ENCODE data around the gene RHBDF2. TPM values are rescaled to one million over a fixed set of nuclear protein-coding genes. Genes with fewer than 3 reads are reported as not detected.

The RHBDF2 gene
- polyA plus RNA-seq, 3 donors, result 36.9 to 124 (median 68.6) TPM

GRCh38 chr17:76490112-76490710 is 11.0 kb downstream of the RHBDF2 start:
- Histone ChIP-seq H3K36me3 (replicated peaks in 1 of 2; ENCODE audit: control insufficient read depth in 1 of 2, insufficient read depth in 2 of 2, low read length in 2 of 2) (peaks cover 9 to 12% of the 10 kb centered on the region in 2 donors), H3K79me2 (ENCODE audit: insufficient read depth, low read length) (peaks cover 45% of the 10 kb centered on the region), H3K27ac (ENCODE audit: low read depth in 1 of 2, low read length in 2 of 2) (peak overlapping the region; percentile 99), H2AFZ (ENCODE audit: insufficient read depth, low read depth, low read length, poor library complexity, severe bottlenecking) (no peak overlapping the region), H3K4me2 (replicated peaks; ENCODE audit: extremely low read depth, low read length, poor library complexity, severe bottlenecking) (peak overlapping the region; percentile 99), H3K9ac (ENCODE audit: insufficient read depth, low read length, poor library complexity, severe bottlenecking) (peak overlapping the region; percentile 40), H3K4me3 (replicated peaks in 1 of 3; ENCODE audit: low read depth in 2 of 3, low read length in 3 of 3) (peak overlapping the region in 1 of 3 experiments; percentile 85), H3K9me3 (replicated peaks in 1 of 2; ENCODE audit: control insufficient read depth in 1 of 2, insufficient read depth in 1 of 2, low read length in 2 of 2) (no peaks in the 10 kb centered on the region), H3K4me1 (ENCODE audit: control insufficient read depth in 1 of 2, insufficient read depth in 2 of 2, low read length in 2 of 2) (peaks cover 81 to 89% of the 10 kb centered on the region in 2 donors), H3K27me3 (ENCODE audit: control insufficient read depth in 2 of 2, insufficient read depth in 2 of 2, low read length in 2 of 2) (no peaks in the 10 kb centered on the region), H4K20me1 (ENCODE audit: insufficient read depth, low read length) (no peaks in the 10 kb centered on the region)
- Mint-ChIP-seq H3K36me3 (peaks cover 13 to 31% of the 10 kb centered on the region in 2 donors), H3K4me3 (peak overlapping the region; percentile 37 to 93), H3K27me3 (ENCODE audit: low read depth in 3 of 3) (peaks cover 0 to 1% (median 0%) of the 10 kb centered on the region in 3 donors), H3K4me1 (peaks cover 81% of the 10 kb centered on the region), H3K27ac (peak overlapping the region; percentile 99 to 100 (median 100)), H3K9me3 (peaks cover 0 to 2% (median 0%) of the 10 kb centered on the region in 7 donors)
- no peak for DNase-seq
- 50% methylated on average over 6 of the region's 10 CpGs for WGBS (ENCODE audit: insufficient coverage)
- no peak for TF ChIP-seq CTCF (IDR thresholded peaks at IDR 0.05)
- intact Hi-C loops (cut with micrococcal nuclease), result no loop called here

GRCh38 chr17:76487451-76488192 is 13.6 kb downstream of the RHBDF2 start:
- Histone ChIP-seq H3K9me3 (replicated peaks in 1 of 2; ENCODE audit: control insufficient read depth in 1 of 2, insufficient read depth in 1 of 2, low read length in 2 of 2) (no peaks in the 10 kb centered on the region), H3K27me3 (ENCODE audit: control insufficient read depth in 2 of 2, insufficient read depth in 2 of 2, low read length in 2 of 2) (no peaks in the 10 kb centered on the region), H3K9ac (ENCODE audit: insufficient read depth, low read length, poor library complexity, severe bottlenecking) (no peak overlapping the region), H4K20me1 (ENCODE audit: insufficient read depth, low read length) (no peaks in the 10 kb centered on the region), H3K27ac (ENCODE audit: low read depth in 1 of 2, low read length in 2 of 2) (no peak overlapping the region), H3K4me1 (ENCODE audit: control insufficient read depth in 1 of 2, insufficient read depth in 2 of 2, low read length in 2 of 2) (peaks cover 82 to 91% of the 10 kb centered on the region in 2 donors), H3K4me2 (replicated peaks; ENCODE audit: extremely low read depth, low read length, poor library complexity, severe bottlenecking) (no peak overlapping the region), H3K79me2 (ENCODE audit: insufficient read depth, low read length) (peaks cover 31% of the 10 kb centered on the region), H3K4me3 (replicated peaks in 1 of 3; ENCODE audit: low read depth in 2 of 3, low read length in 3 of 3) (no peak overlapping the region), H2AFZ (ENCODE audit: insufficient read depth, low read depth, low read length, poor library complexity, severe bottlenecking) (no peak overlapping the region), H3K36me3 (replicated peaks in 1 of 2; ENCODE audit: control insufficient read depth in 1 of 2, insufficient read depth in 2 of 2, low read length in 2 of 2) (peaks cover 7 to 9% of the 10 kb centered on the region in 2 donors)
- DNase-seq, result no peak
- TF ChIP-seq CTCF (IDR thresholded peaks at IDR 0.05), result no peak
- peaks cover 81% of the 10 kb centered on the region for H3K4me1 Mint-ChIP-seq
- peaks cover 21 to 33% of the 10 kb centered on the region in 2 donors for H3K36me3 Mint-ChIP-seq
- peaks cover 0 to 2% (median 0%) of the 10 kb centered on the region in 7 donors for H3K9me3 Mint-ChIP-seq
- intact Hi-C loops (cut with micrococcal nuclease), result no loop called here
- H3K27ac Mint-ChIP-seq, result peak overlapping the region in 4 of 7 donors; percentile 5 to 83 (median 46)
- 96% methylated on average over 21 of the region's 22 CpGs for WGBS (ENCODE audit: insufficient coverage)
- no peak overlapping the region for H3K4me3 Mint-ChIP-seq
- peaks cover 0 to 3% (median 1%) of the 10 kb centered on the region in 3 donors for H3K27me3 Mint-ChIP-seq (ENCODE audit: low read depth in 3 of 3)
